K562 (cell line): ENCODE measurements around the gene GDF7.

Experiments
- CGGBP1 ChIP-seq: fragments of 250-450 bp; sonication (Bioruptor Pico); IDR thresholded peaks from 2 replicates; pipeline ENCODE4 v1.9.0; 2021; ENCODE audit warnings: mild to moderate bottlenecking
- CHD2 ChIP-seq: IDR thresholded peaks from 2 replicates; pipeline ENCODE4 v1.6.1; 2011; ENCODE audit warnings: low read depth, low read length
- CSDE1 ChIP-seq, 2 experiments: fragments of 450-650 bp; IDR thresholded peaks; 2 replicates each; pipeline ENCODE4 v1.6.1; 2016; ENCODE audit warnings: mild to moderate bottlenecking in 1 of 2
- CTCF ChIP-seq, 3 experiments: IDR thresholded peaks in 2 of 3; conservative IDR thresholded peaks in 1 of 3; 2 replicates each; pipeline ENCODE4 v1.5.1; 2011 to 2012; ENCODE audit warnings: low read length in 3 of 3, mild to moderate bottlenecking in 3 of 3, control low read depth in 2 of 3, improper control_type of control experiment in 1 of 3, inconsistent platforms in 1 of 3, low read depth in 1 of 3, mixed read lengths in 1 of 3, moderate library complexity in 1 of 3; ENCODE audit not compliant: insufficient read depth in 2 of 3
- EHMT2 ChIP-seq: fragments of 450-650 bp; IDR thresholded peaks from 2 replicates; pipeline ENCODE4 v1.6.1; 2018; ENCODE audit warnings: antibody characterized with exemption
- ETS1 ChIP-seq: conservative IDR thresholded peaks from 2 replicates; pipeline ENCODE4 v1.6.1; 2011; ENCODE audit warnings: low read depth, mild to moderate bottlenecking, low read length; ENCODE audit not compliant: control insufficient read depth
- HDAC6 ChIP-seq: IDR thresholded peaks from 2 replicates; pipeline ENCODE4 v1.6.1; 2012; ENCODE audit warnings: low read depth, mild to moderate bottlenecking, control low read depth, inconsistent platforms, low read length, moderate library complexity
- JUN ChIP-seq, 2 experiments: sonication (generic) in 1 of 2; formaldehyde crosslinking in 1 of 2; IDR thresholded peaks; 2 replicates each; pipeline versions ENCODE4 v1.6.1 to v1.8.0; 2012 to 2022; ENCODE audit warnings: borderline replicate concordance in 2 of 2, mild to moderate bottlenecking in 2 of 2, improper control_type of control experiment in 1 of 2, low read depth in 1 of 2, low read length in 1 of 2, missing genetic modification reagents in 1 of 2
- MAFK ChIP-seq: IDR thresholded peaks from 2 replicates; pipeline ENCODE4 v1.6.1; 2011; ENCODE audit warnings: low read length, improper control_type of control experiment
- POLR2AphosphoS5 ChIP-seq: IDR thresholded peaks from 2 replicates; pipeline ENCODE4 v1.6.1; 2011; ENCODE audit warnings: mild to moderate bottlenecking, low read depth, low read length, moderate library complexity; ENCODE audit not compliant: control insufficient read depth, insufficient read depth
- RBM39 ChIP-seq: fragments of 200-400 bp; formaldehyde crosslinking; optimal IDR thresholded peaks from 2 replicates; pipeline ENCODE3; 2018; ENCODE audit warnings: low read depth, low read length
- SMC3 ChIP-seq: conservative IDR thresholded peaks from 2 replicates; pipeline ENCODE4 v1.6.1; 2011; ENCODE audit warnings: low read depth, low read length, improper control_type of control experiment; ENCODE audit not compliant: insufficient read depth
- TF ChIP-seq, protein P1 (sequence below), 2 experiments: fragments of 200-800 bp in 1 of 2; sonication (Bioruptor generic) in 1 of 2; sonication (generic) in 1 of 2; formaldehyde crosslinking in 1 of 2; IDR thresholded peaks in 1 of 2; conservative IDR thresholded peaks in 1 of 2; 2 replicates each; pipeline versions ENCODE4 v1.5.0 to v1.6.1; 2016 to 2020; ENCODE audit warnings: missing compliant biosample characterization in 1 of 2, missing genetic modification characterization in 1 of 2, missing genetic modification reagents in 1 of 2
- TF ChIP-seq, protein P2 (sequence below): fragments of 250-450 bp; sonication (Bioruptor Pico); IDR thresholded peaks from 2 replicates; pipeline ENCODE4 v1.4.0; 2020; ENCODE audit warnings: mild to moderate bottlenecking

DNA sequence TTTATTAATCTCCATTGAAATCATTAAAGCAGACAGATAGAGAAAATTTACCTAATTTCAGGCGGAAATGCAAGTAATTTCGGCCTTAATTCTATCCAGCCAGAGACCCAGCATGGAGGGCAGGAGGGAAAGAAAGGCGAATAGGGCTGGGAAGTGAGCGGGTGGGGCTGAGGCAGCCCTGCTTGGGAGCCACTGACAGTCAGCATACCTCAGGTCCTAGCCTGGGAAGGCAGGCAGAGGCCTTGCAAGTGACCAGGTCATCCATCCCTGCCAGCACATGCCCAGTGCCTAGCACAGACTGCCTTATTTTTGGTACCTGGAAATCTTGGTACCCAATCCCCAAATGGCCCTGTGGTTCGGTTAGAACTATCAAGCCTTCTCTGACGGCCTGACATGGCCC, 1.5 kb downstream of the GDF7 start:
- no peak for TF ChIP-seq CHD2
- TF ChIP-seq HDAC6, result no peak
- TF ChIP-seq EHMT2, result no peak
- TF ChIP-seq RBM39, result no peak
- no peak for TF ChIP-seq POLR2AphosphoS5
- TF ChIP-seq CSDE1 (IDR thresholded peaks at IDR 0.05), result no peak
- TF ChIP-seq, protein P1, sequence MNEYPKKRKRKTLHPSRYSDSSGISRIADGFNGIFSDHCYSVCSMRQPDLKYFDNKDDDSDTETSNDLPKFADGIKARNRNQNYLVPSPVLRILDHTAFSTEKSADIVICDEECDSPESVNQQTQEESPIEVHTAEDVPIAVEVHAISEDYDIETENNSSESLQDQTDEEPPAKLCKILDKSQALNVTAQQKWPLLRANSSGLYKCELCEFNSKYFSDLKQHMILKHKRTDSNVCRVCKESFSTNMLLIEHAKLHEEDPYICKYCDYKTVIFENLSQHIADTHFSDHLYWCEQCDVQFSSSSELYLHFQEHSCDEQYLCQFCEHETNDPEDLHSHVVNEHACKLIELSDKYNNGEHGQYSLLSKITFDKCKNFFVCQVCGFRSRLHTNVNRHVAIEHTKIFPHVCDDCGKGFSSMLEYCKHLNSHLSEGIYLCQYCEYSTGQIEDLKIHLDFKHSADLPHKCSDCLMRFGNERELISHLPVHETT (CRISPR knock-in tag; conservative IDR thresholded peaks at IDR 0.05 in 1 of 2, IDR thresholded peaks at IDR 0.05 in 1 of 2), result no peak
- no peak for TF ChIP-seq ETS1
- TF ChIP-seq SMC3, result no peak
- no peak for TF ChIP-seq MAFK
- TF ChIP-seq CGGBP1 (CRISPR knock-in tag), result no peak
- no peak for TF ChIP-seq JUN (IDR thresholded peaks at IDR 0.05; ENCODE audit: borderline replicate concordance, low read depth, low read length)
- TF ChIP-seq JUN (CRISPR knock-in tag; IDR thresholded peaks at IDR 0.05; ENCODE audit: borderline replicate concordance), result no peak
- no peak for TF ChIP-seq CTCF (IDR thresholded peaks at IDR 0.05 in 2 of 3, conservative IDR thresholded peaks at IDR 0.05 in 1 of 3; ENCODE audit: insufficient read depth in 2 of 3, low read depth in 1 of 3, low read length in 3 of 3)
- TF ChIP-seq, protein P2, sequence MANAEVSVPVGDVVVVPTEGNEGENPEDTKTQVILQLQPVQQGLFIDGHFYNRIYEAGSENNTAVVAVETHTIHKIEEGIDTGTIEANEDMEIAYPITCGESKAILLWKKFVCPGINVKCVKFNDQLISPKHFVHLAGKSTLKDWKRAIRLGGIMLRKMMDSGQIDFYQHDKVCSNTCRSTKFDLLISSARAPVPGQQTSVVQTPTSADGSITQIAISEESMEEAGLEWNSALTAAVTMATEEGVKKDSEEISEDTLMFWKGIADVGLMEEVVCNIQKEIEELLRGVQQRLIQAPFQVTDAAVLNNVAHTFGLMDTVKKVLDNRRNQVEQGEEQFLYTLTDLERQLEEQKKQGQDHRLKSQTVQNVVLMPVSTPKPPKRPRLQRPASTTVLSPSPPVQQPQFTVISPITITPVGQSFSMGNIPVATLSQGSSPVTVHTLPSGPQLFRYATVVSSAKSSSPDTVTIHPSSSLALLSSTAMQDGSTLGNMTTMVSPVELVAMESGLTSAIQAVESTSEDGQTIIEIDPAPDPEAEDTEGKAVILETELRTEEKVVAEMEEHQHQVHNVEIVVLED (CRISPR knock-in tag), result no peak
